ENCODE data around the gene DMAC2L. TPM values are rescaled to one million over a fixed set of nuclear protein-coding genes. Genes with fewer than 3 reads are reported as not detected.

DMAC2L gene, protein sequence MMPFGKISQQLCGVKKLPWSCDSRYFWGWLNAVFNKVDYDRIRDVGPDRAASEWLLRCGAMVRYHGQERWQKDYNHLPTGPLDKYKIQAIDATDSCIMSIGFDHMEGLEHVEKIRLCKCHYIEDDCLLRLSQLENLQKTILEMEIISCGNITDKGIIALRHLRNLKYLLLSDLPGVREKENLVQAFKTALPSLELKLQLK
- 2.3 and 4.1 TPM in 2 replicates for total RNA-seq (ENCODE audit: low replicate concordance)

DNA sequence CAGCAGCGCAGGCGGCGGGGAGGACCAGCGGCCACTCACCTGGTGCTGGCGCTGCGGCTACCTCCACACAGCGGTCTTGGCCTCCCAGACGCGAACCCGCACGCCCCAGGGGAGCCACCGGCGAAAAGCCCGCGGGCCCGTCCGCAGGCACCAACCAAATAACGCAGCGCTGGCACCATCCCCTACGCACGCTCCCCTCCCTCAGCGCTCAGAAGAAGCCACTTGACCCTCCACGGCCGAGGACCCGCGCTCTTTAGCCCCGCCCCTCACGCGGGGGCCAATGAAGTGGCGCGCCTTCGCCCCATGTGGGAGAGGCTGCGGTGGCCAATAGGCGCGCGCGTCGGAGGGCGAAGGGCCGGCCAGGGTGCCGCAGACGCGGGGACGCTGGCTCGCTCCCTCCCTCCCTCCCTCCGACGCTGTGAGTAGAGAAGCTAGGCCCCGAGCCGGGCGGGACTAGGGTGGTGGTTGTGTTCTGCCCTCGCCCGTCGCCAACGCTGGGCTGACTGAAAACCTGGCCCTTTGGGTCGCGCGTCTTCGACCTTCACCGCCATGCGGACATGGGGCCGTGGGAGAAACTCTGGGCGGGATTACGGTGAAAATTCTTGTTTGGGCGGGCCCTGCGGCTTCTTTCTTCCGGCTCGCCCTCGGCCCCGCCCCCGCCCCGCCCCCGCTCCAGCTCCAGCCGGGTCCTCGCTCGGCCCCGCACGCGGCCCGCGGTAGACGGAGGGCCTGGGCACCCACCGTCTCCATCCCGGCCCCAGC is at the start of gene DMAC2L, which contains the start of gene L2HGDH:
DMAC2L (plus strand) TSS at position 353 of the 762 bp plus-strand sequence. CDS start 9,164 bp downstream, outside the sequence.
L2HGDH (minus strand) TSS at position 258 of the 762 bp plus-strand sequence; CDS start at position 179, 79 bp downstream.

Other genes starting within 250 kb of the DMAC2L start
- gene VCPKMT, start 195.8 kb upstream of the DMAC2L start, total RNA-seq (ENCODE audit: low replicate concordance) = 2.2 and 4.1 TPM in 2 replicates
- gene SOS2, start 80.7 kb upstream of the DMAC2L start, total RNA-seq (ENCODE audit: low replicate concordance) = 7.7 and 16.8 TPM in 2 replicates
- gene L2HGDH, start 95 bp upstream of the DMAC2L start, total RNA-seq (ENCODE audit: low replicate concordance) = 3.0 and 3.7 TPM in 2 replicates
- 3.2 and 5.2 TPM in 2 replicates for gene CDKL1, start 84.6 kb downstream of the DMAC2L start, total RNA-seq (ENCODE audit: low replicate concordance)
- gene MAP4K5, start 220.2 kb downstream of the DMAC2L start, total RNA-seq (ENCODE audit: low replicate concordance) = 26.2 and 35.9 TPM in 2 replicates
- gene ATL1, start 247.8 kb downstream of the DMAC2L start, total RNA-seq (ENCODE audit: low replicate concordance) = 0.98 and 8.7 TPM in 2 replicates